NCI-H146 treated with DMSO at 0.1 percent for 48 hours (cell line): ENCODE measurements around the gene GHRH.

Experiments
- DNase-seq: peaks from one replicate; lab custom pipeline; 2025; ENCODE audit not compliant: unreplicated experiment; lab: John Stamatoyannopoulos, UW

GHRH gene

GRCh38 chr20:37261714-37262113 is at the start of gene GHRH:
TSS of gene GHRH (minus strand) at chr20:37261814. CDS start at chr20:37256889, 4,925 bp downstream.
- peak; percentile 28 for DNase-seq

GRCh38 chr20:37310951-37311350 is 49.3 kb upstream of the GHRH start:
- no peak for DNase-seq

- DNase-seq: no peak
Observed at GRCh38 chr20:37309936-37310590, 48.4 kb upstream of the GHRH start.

- no peak for DNase-seq
Observed at GRCh38 chr20:37309290-37309689, 47.7 kb upstream of the GHRH start.

GRCh38 chr20:37308086-37309050 is 46.8 kb upstream of the GHRH start:
- DNase-seq: no peak

GRCh38 chr20:37305839-37306238 is 44.2 kb upstream of the GHRH start:
- no peak for DNase-seq

- no peak for DNase-seq
Observed at GRCh38 chr20:37305079-37305478, 43.5 kb upstream of the GHRH start.

GRCh38 chr20:37303637-37304036 is 42.0 kb upstream of the GHRH start:
- peak; percentile 28 for DNase-seq

GRCh38 chr20:37302981-37303380 is 41.4 kb upstream of the GHRH start:
- no peak for DNase-seq

GRCh38 chr20:37301558-37301957 is 39.9 kb upstream of the GHRH start:
- DNase-seq: no peak

GRCh38 chr20:37301120-37301519 is 39.5 kb upstream of the GHRH start:
- no peak for DNase-seq

- DNase-seq: no peak
Observed at GRCh38 chr20:37299718-37300528, 38.3 kb upstream of the GHRH start.

GRCh38 chr20:37298190-37298939 is 36.8 kb upstream of the GHRH start:
- no peak for DNase-seq

- no peak for DNase-seq
Observed at GRCh38 chr20:37297066-37297736, 35.6 kb upstream of the GHRH start.

GRCh38 chr20:37296371-37296770 is 34.8 kb upstream of the GHRH start:
- no peak for DNase-seq

GRCh38 chr20:37295595-37295994 is 34.0 kb upstream of the GHRH start:
- peak; percentile 97 for DNase-seq

GRCh38 chr20:37295001-37295400 is 33.4 kb upstream of the GHRH start:
- no peak for DNase-seq

GRCh38 chr20:37294262-37294981 is 32.8 kb upstream of the GHRH start:
- DNase-seq: no peak

- no peak for DNase-seq
Observed at GRCh38 chr20:37293301-37293943, 31.8 kb upstream of the GHRH start.
